Small intestine (tissue), 7 donors: ENCODE data around the gene NHLRC3. TPM values are rescaled to one million over a fixed set of nuclear protein-coding genes. Genes with fewer than 3 reads are reported as not detected.

Experiments
- DNase-seq, 2 donors: peaks; one replicate each; pipeline versions ENCODE4 v3.0.0 to v3.0.0-alpha.2; 2013
- FAIRE-seq: peaks from 2 replicates; lab custom pipeline; 2012; peaks lifted over from hg19 to GRCh38; lab: Jason Lieb, UNC
- H3K27ac ChIP-seq, 3 donors: one replicate each; pipeline ENCODE4 v1.5.1; 2013; ENCODE audit warnings: low read length in 2 of 3, mild to moderate bottlenecking in 2 of 3, control low read depth in 1 of 3, inconsistent platforms in 1 of 3, low read depth in 1 of 3, moderate library complexity in 1 of 3
- H3K27me3 ChIP-seq, 3 donors: one replicate each; pipeline ENCODE4 v1.6.1; 2013; ENCODE audit warnings: low read length in 3 of 3, inconsistent platforms in 1 of 3; ENCODE audit not compliant: control insufficient read depth in 3 of 3, insufficient read depth in 3 of 3
- H3K36me3 ChIP-seq, 3 donors: one replicate each; pipeline ENCODE4 v1.6.1; 2013; ENCODE audit warnings: low read length in 3 of 3, inconsistent platforms in 1 of 3, low read depth in 1 of 3, mild to moderate bottlenecking in 1 of 3, moderate library complexity in 1 of 3; ENCODE audit not compliant: control insufficient read depth in 3 of 3, insufficient read depth in 2 of 3
- H3K4me1 ChIP-seq, 3 donors: one replicate each; pipeline ENCODE4 v1.6.1; 2013; ENCODE audit warnings: low read length in 2 of 3, inconsistent platforms in 1 of 3, low read depth in 1 of 3, mild to moderate bottlenecking in 1 of 3, moderate library complexity in 1 of 3; ENCODE audit not compliant: control insufficient read depth in 3 of 3, insufficient read depth in 2 of 3
- H3K4me3 ChIP-seq, 3 donors: one replicate each; pipeline ENCODE4 v1.5.1; 2013; ENCODE audit warnings: low read length in 3 of 3, control low read depth in 1 of 3, inconsistent platforms in 1 of 3, low read depth in 1 of 3, mild to moderate bottlenecking in 1 of 3, moderate library complexity in 1 of 3
- H3K9me3 ChIP-seq, 2 donors: one replicate each; pipeline ENCODE4 v1.6.1; 2013; ENCODE audit warnings: low read depth in 1 of 2, low read length in 1 of 2; ENCODE audit not compliant: control insufficient read depth in 2 of 2, insufficient read depth in 1 of 2
- whole genome bisulfite sequencing, 3 donors: extraction: QIAGEN DNeasy Blood & Tissue Kit; methylation state at CpG; one replicate each; pipeline ENCODE4 v1.1.7; 2013; 5-methylcytosine and 5-hydroxymethylcytosine counted together
- polyA plus RNA-seq, 4 donors: library from polyadenylated mRNA; stranded (reverse) in 3 of 4; unstranded in 1 of 4; fragments of 200-250 nt in 3 of 4; fragments of 120-200 nt in 1 of 4; gene quantifications; one replicate each; pipeline versions ENCODE4 v1.2.1 to v1.2.3, GENCODE V29; 2013
- donor health status: healthy with polysubstance abuse.
- donor health status: control.
- donor health status: control.
- donor health status: Bipolar disorder and iron deficiency.
- donor health status: healthy.

NHLRC3 gene
- polyA plus RNA-seq, 4 donors: 2.4 to 114 (median 6.3) TPM

DNA sequence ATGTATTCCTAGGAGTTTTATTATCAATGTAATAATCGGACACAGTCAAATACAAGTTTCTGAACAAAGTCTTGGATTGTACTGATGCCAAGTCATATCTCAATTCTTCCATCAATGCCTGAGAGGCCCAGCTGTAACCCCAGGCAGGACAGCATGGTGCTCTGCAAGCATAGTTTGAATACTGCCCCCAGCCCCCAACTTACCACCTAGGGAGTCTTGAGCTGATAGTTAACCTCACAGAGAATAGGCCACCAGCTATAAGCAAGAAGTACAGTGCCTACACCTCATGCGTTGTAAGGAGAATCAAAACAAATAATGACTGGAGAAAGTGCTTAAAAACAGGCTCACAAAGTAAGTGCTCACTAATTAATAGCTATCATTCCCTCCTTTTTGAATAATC, 3.1 kb upstream of the NHLRC3 start:
- Histone ChIP-seq H3K36me3 (peaks cover 0 to 4% (median 2%) of the 10 kb centered on the region in 3 donors), H3K4me3 (peak overlapping the region in 2 of 3 donors; percentile 26 to 39), H3K27me3 (no peaks in the 10 kb centered on the region), H3K9me3 (no peaks in the 10 kb centered on the region), H3K4me1 (peaks cover 0 to 5% (median 2%) of the 10 kb centered on the region in 3 donors), H3K27ac (no peak overlapping the region)
- FAIRE-seq: no peak
- 10 to 35% (median 29%) methylated on average over 2 of the region's 2 CpGs for WGBS, 3 donors
- DNase-seq: no peak

- Histone ChIP-seq H3K36me3 (peaks cover 0 to under 1% (median 0%) of the 10 kb centered on the region in 3 donors), H3K4me1 (peaks cover 0 to 7% (median 2%) of the 10 kb centered on the region in 3 donors), H3K4me3 (peak overlapping the region in 2 of 3 donors; percentile 26 to 39), H3K27me3 (no peaks in the 10 kb centered on the region), H3K27ac (peak overlapping the region in 1 of 3 donors; percentile 5), H3K9me3 (no peaks in the 10 kb centered on the region)
- WGBS, 3 donors: 9 to 18% (median 12%) methylated on average over 2 of the region's 2 CpGs
- FAIRE-seq: no peak
- no peak for DNase-seq
Measured at GRCh38 chr13:39035799-39036198, 2.5 kb upstream of the NHLRC3 start.

GRCh38 chr13:39036212-39036611, 2.0 kb upstream of the NHLRC3 start:
- no peaks in the 10 kb centered on the region for H3K36me3 ChIP-seq
- H3K27me3 ChIP-seq: no peaks in the 10 kb centered on the region
- H3K4me3 ChIP-seq: peak overlapping the region; percentile 83 to 99 (median 90)
- 0 to 2% (median 0%) methylated on average over 9 of the region's 9 CpGs for WGBS, 3 donors
- FAIRE-seq (no peak), DNase-seq (peak; percentile 45 to 66)
- H3K4me1 ChIP-seq: peaks cover 0 to 7% (median 2%) of the 10 kb centered on the region in 3 donors
- H3K9me3 ChIP-seq: no peaks in the 10 kb centered on the region
- H3K27ac ChIP-seq: peak overlapping the region in 1 of 3 donors; percentile 84

DNA sequence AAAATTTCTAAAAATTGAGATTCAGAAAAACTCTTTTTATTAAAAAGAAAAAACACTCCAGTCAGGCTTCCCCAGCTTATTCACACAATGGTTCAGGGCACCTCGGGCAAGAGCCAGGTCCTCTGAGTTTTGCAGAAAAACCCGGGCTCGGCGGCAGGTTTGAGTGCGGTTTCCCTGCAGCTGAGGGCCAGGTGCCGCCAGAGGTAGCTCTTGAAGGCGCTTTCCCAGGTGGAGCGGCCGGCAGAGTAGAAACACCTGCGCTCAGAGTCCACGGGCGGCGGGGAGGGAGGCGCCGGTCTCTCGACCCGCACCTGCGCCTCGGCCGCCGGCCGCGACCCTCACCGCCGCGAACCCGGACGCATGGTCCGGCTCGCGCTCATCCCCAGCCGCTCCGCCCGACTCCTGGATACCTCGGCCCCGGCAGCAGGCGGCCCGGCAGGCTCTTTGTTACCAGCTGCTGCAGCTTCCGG, 811 bp upstream of the NHLRC3 start:
- no peaks in the 10 kb centered on the region for H3K9me3 ChIP-seq
- DNase-seq: peak in 1 of 2 donors; percentile 72
- peak overlapping the region; percentile 83 to 99 (median 90) for H3K4me3 ChIP-seq
- peaks cover 0 to 7% (median 2%) of the 10 kb centered on the region in 3 donors for H3K4me1 ChIP-seq
- FAIRE-seq: no peak
- H3K36me3 ChIP-seq: no peaks in the 10 kb centered on the region
- 0% methylated on average over 38 to 39 of the region's 39 CpGs for WGBS, 3 donors
- peak overlapping the region; percentile 84 to 95 (median 92) for H3K27ac ChIP-seq
- H3K27me3 ChIP-seq: no peaks in the 10 kb centered on the region

DNA sequence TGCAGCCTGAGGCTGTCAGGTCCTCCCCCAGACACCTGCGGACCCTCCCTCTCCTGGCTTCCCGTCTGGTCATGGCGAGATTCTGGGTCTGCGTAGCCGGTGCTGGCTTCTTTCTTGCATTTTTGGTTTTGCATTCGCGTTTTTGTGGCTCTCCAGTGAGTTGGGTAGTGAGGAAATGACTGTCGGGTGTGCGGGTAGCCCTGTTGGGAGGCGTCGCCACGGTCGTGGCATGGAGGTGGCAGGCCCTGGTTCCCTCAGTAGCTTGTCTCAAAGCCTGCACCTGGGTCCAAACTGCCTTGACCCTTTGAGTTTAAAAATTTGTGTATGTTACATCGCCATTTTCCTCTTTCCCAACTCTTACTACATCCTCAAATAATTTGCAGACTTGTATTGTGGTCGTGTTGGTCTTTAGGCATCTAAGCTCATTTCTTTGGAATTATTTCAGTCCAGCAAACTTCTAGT, 344 bp downstream of the NHLRC3 start:
- Histone ChIP-seq H3K27ac (peak overlapping the region; percentile 45 to 92 (median 84)), H3K36me3 (no peaks in the 10 kb centered on the region), H3K27me3 (no peaks in the 10 kb centered on the region), H3K4me3 (peak overlapping the region; percentile 83 to 99 (median 90)), H3K9me3 (no peaks in the 10 kb centered on the region), H3K4me1 (peaks cover 0 to 7% (median 2%) of the 10 kb centered on the region in 3 donors)
- 0 to 1% (median 0%) methylated on average over 15 of the region's 15 CpGs for WGBS, 3 donors
- FAIRE-seq: no peak
- DNase-seq: peak in 1 of 2 donors; percentile 42

- 7 to 14% (median 9%) methylated on average over 7 of the region's 7 CpGs for WGBS, 3 donors
- DNase-seq: no peak
- H3K9me3 ChIP-seq: no peaks in the 10 kb centered on the region
- no peak for FAIRE-seq
- H3K27ac ChIP-seq: peak overlapping the region in 2 of 3 donors; percentile 84 to 92
- H3K4me1 ChIP-seq: peaks cover 0 to 7% (median 2%) of the 10 kb centered on the region in 3 donors
- peak overlapping the region; percentile 83 to 99 (median 90) for H3K4me3 ChIP-seq
- H3K27me3 ChIP-seq: no peaks in the 10 kb centered on the region
- no peaks in the 10 kb centered on the region for H3K36me3 ChIP-seq
Measured at GRCh38 chr13:39039041-39039440, 785 bp downstream of the NHLRC3 start.

DNA sequence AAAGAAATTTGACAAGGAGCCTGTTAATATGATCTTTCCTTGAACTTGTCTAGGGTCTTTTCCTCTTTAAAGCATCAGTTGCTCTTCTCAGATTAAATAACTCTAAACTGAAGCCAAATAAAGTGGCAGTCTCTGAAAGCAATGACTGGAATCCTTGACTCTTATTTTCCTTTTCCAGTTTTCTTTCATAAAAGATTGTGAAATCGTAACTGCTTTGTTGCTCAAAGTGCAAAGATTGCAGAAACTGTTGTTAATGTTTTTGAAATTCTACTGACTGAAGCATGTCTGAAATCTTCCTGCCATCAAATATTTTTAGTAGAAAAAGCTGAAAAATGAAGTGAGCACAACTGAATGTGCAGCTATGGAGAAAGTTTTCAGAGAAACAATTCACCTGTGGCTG, 1.9 kb downstream of the NHLRC3 start:
- H3K27me3 ChIP-seq: no peaks in the 10 kb centered on the region
- H3K4me3 ChIP-seq: peak overlapping the region in 1 of 3 donors; percentile 18
- DNase-seq (peak in 1 of 2 donors; percentile 58), FAIRE-seq (no peak)
- no peaks in the 10 kb centered on the region for H3K9me3 ChIP-seq
- peaks cover 0 to 2% (median under 1%) of the 10 kb centered on the region in 3 donors for H3K4me1 ChIP-seq
- 45 to 50% (median 46%) methylated on average over 1 of the region's 1 CpG for WGBS, 3 donors
- peak overlapping the region in 1 of 3 donors; percentile 75 for H3K27ac ChIP-seq
- no peaks in the 10 kb centered on the region for H3K36me3 ChIP-seq

DNA sequence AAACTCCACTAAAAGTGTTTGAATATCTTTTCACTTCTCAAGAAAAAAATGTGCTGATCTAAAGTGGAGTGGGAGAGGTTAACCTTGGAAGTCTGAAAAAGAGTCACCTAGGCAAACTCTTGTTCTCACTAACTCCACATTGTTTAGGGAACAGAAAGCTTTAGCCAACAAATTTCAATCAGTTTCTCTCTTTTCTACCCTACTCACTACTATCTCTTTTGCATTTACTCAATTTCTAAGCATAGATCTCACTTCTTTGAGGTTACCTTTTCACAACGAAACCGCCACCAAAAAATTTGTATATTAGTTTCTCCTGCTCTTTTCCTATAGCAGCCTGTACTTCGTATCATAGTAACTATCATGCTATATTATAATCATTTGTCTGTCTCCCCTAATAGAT, 6.3 kb downstream of the NHLRC3 start:
- DNase-seq (no peak), FAIRE-seq (no peak)
- Histone ChIP-seq H3K4me1 (peaks cover 0 to 2% (median 0%) of the 10 kb centered on the region in 3 donors), H3K27me3 (no peaks in the 10 kb centered on the region), H3K36me3 (no peaks in the 10 kb centered on the region), H3K9me3 (no peaks in the 10 kb centered on the region), H3K27ac (no peak overlapping the region), H3K4me3 (no peak overlapping the region)
- WGBS, 3 donors: 89 to 100% (median 99%) methylated on average over 3 of the region's 3 CpGs
